SK-N-SH (cell line): Measurements from ENCODE around the gene SLC22A7.

ENCODE experiments used
- ELF1 ChIP-seq: IDR thresholded peaks from 2 replicates; pipeline ENCODE4 v1.4.0; 2012
- TAF1 ChIP-seq: IDR thresholded peaks from 2 replicates; pipeline ENCODE4 v1.6.1; 2012; ENCODE audit warnings: low read depth, mild to moderate bottlenecking, low read length, moderate library complexity, borderline replicate concordance
- TCF12 ChIP-seq: IDR thresholded peaks from 2 replicates; pipeline ENCODE4 v1.4.0; 2012

GRCh38 chr6:43254138-43254817 is 43.8 kb upstream of the SLC22A7 start:
- TF ChIP-seq ELF1 (no peak), TCF12 (no peak), TAF1 (no peak)
